GM19351 (cell line): ENCODE data around the gene G6PC1.
"Not testable (repeated sequence)": the region's sequence is repeated elsewhere in the genome, so short reads cannot be mapped to it uniquely, and the experiment has no call there.

ENCODE experiments used
- ATAC-seq: cut with Tn5 transposase; IDR thresholded peaks from one replicate; pipeline ENCODE4 v1.9.1; 2021; ENCODE audit warnings: mild to moderate bottlenecking, moderate library complexity; ENCODE audit not compliant: unreplicated experiment

Gene G6PC1

GRCh38 chr17:42873315-42873714, 27.3 kb upstream of the G6PC1 start:
- no peak for ATAC-seq

- ATAC-seq = not testable (repeated sequence)
These were observed 26.5 kb upstream of the G6PC1 start for GRCh38 chr17:42873932-42874695.

GRCh38 chr17:42877037-42877436, 23.6 kb upstream of the G6PC1 start:
- no peak for ATAC-seq

GRCh38 chr17:42878123-42878880, 22.3 kb upstream of the G6PC1 start:
- ATAC-seq = no peak

GRCh38 chr17:42878924-42879595, 21.5 kb upstream of the G6PC1 start:
- no peak for ATAC-seq

- no peak for ATAC-seq
These were observed 21.0 kb upstream of the G6PC1 start for GRCh38 chr17:42879596-42879985.

GRCh38 chr17:42880776-42881310, 19.8 kb upstream of the G6PC1 start:
- ATAC-seq = no peak

GRCh38 chr17:42881706-42882105, 18.9 kb upstream of the G6PC1 start:
- ATAC-seq = not testable (repeated sequence)

- ATAC-seq = no peak
These were observed 18.4 kb upstream of the G6PC1 start for GRCh38 chr17:42882166-42882565.

- ATAC-seq = no peak
These were observed 16.6 kb upstream of the G6PC1 start for GRCh38 chr17:42883802-42884558.

- ATAC-seq = not testable (repeated sequence)
These were observed 14.8 kb upstream of the G6PC1 start for GRCh38 chr17:42885806-42886205.

- no peak for ATAC-seq
These were observed 14.1 kb upstream of the G6PC1 start for GRCh38 chr17:42886283-42887176.

GRCh38 chr17:42889809-42890208, 10.8 kb upstream of the G6PC1 start:
- ATAC-seq = no peak

- ATAC-seq = no peak
These were observed 9.0 kb upstream of the G6PC1 start for GRCh38 chr17:42891539-42892152.

- ATAC-seq = no peak
These were observed 7.2 kb upstream of the G6PC1 start for GRCh38 chr17:42893359-42893758.

GRCh38 chr17:42894283-42895184, 6.1 kb upstream of the G6PC1 start:
- ATAC-seq = no peak

- ATAC-seq = no peak
These were observed 5.4 kb upstream of the G6PC1 start for GRCh38 chr17:42895185-42895555.

- ATAC-seq = no peak
These were observed 2.3 kb upstream of the G6PC1 start for GRCh38 chr17:42898147-42898811.
